Skeletal muscle cell (primary cell): ENCODE results near the gene FBXL12.
"Not testable (repeated sequence)": the region's sequence is repeated elsewhere in the genome, so short reads cannot be mapped to it uniquely, and the experiment has no call there.

Source experiments
- DNase-seq: peaks from one replicate; pipeline ENCODE4 v3.0.0-alpha.2; 2010; ENCODE audit warnings: low read depth
- H3K4me3 ChIP-seq: 2 replicates; pipeline ENCODE4 v1.5.1; 2011; ENCODE audit warnings: low read depth, mild to moderate bottlenecking, control low read depth, low read length, moderate library complexity

The FBXL12 gene

GRCh38 chr19:9797871-9798270 lies 21.0 kb downstream of the FBXL12 start:
- no peak for DNase-seq
- no peak overlapping the region for H3K4me3 ChIP-seq

GRCh38 chr19:9796113-9796773 lies 22.6 kb downstream of the FBXL12 start:
- DNase-seq: peak; percentile 54
- H3K4me3 ChIP-seq: no peak overlapping the region

GRCh38 chr19:9793071-9793591 lies 25.7 kb downstream of the FBXL12 start:
- peak overlapping the region; percentile 69 for H3K4me3 ChIP-seq
- no peak for DNase-seq

- H3K4me3 ChIP-seq: peak overlapping the region; percentile 69
Observed at GRCh38 chr19:9792206-9793070, 26.4 kb downstream of the FBXL12 start.

GRCh38 chr19:9791552-9792205 lies 27.2 kb downstream of the FBXL12 start:
- DNase-seq: peak; percentile 89
- peak overlapping the region; percentile 55 for H3K4me3 ChIP-seq

More at GRCh38 chr19:9792206-9793070, 26.4 kb downstream of the FBXL12 start:
- DNase-seq: peak; percentile 87

DNA sequence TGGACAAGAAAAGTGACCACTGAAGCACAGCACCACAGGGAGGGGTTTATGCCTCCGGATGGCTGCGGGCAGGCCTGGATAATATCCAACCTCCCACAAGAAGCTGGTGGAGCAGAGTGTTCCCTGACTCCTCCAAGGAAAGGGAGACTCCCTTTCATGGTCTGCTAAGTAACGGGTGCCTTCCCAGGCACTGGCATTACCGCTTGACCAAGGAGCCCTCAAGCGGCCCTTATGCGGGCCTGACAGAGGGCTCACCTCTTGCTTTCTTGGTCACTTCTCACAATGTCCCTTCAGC lies 27.9 kb downstream of the FBXL12 start:
- DNase-seq: not testable (repeated sequence)
- H3K4me3 ChIP-seq: peak overlapping the region; percentile 47

DNA sequence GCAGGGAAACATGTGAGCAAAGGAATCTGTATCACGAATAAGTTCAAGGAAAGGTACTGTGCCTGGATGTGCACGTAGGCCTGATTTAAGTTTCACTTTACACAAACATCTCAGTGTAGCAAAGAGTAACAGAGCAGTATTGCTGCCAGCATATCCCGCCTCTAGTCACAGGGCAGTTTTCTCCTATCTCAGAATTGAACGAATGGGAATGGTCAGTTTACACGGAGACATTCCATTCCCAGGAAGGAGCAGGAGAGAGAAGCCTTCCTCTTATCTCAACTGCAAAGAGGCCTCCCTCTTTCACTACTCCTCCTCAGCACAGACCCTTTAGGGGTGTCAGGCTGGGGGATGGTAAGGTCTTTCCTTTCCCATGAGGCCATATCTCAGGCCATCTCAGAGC lies 29.3 kb downstream of the FBXL12 start:
- DNase-seq, H3K4me3 ChIP-seq: not testable (repeated sequence)

GRCh38 chr19:9789066-9789465 lies 29.8 kb downstream of the FBXL12 start:
- no peak for DNase-seq

GRCh38 chr19:9788604-9789003 lies 30.3 kb downstream of the FBXL12 start:
- not testable (repeated sequence) for DNase-seq, H3K4me3 ChIP-seq

More at GRCh38 chr19:9789066-9789465, 29.8 kb downstream of the FBXL12 start:
- no peak overlapping the region for H3K4me3 ChIP-seq

DNA sequence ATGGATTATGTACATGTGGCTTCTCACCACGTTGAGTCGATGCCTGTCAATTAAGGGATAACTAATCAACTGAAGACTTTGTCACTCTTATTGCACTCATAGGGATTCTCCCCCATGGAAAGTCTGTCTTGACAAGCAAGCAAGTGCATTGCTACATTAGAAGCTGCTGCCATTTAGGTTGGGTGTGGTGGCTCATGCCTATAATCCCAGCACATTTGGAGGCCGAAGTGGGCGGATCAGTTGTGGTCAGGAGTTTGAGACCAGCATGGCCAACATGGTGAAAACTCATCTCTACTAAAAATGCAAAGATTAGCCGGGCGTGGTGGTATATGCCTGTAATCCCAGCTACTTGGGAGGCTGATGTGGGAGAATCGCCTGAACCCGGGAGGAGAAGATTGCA lies 32.1 kb downstream of the FBXL12 start:
- DNase-seq: no peak
- H3K4me3 ChIP-seq: no peak overlapping the region

- peak overlapping the region; percentile 77 for H3K4me3 ChIP-seq
- DNase-seq: no peak
Observed at GRCh38 chr19:9786342-9786741, 32.5 kb downstream of the FBXL12 start.

- H3K4me3 ChIP-seq: peak overlapping the region; percentile 77
- peak; percentile 85 for DNase-seq
Observed at GRCh38 chr19:9785367-9786331, 33.2 kb downstream of the FBXL12 start.

DNA sequence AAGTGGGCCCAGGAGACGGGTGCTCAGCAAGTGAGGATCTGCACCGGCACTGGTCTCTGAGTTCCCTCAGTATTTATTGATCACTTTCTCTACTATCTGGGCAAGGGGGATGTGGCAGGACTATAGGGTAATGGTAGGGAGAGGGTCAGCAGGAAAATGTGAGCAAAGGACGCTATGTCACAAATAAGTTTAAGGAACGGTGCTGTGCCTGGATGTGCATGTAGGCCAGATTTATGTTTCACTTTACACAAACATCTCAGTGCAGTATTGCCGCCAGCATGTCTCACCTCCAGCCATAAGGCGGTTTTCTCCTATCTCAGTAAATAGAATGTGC lies 34.7 kb downstream of the FBXL12 start:
- H3K4me3 ChIP-seq, DNase-seq: not testable (repeated sequence)

DNA sequence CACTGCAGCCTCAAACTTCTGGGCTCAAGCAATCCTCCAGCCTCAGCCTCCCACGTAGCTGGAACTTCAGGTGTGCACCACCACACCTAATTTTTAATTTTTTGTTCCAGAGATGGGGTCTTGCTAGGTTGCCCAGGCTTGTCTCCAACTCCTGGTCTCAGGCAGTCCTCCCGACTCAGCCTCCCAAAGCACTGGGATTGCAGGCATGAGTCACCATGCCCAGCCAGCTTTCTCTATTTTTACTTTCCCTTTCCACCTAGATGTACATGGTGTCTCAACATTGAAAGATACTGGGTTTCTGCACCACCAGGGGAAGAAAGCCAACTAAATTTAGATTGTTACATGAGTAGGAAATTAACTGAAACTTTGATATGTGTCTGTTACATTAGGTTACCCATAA lies 36.5 kb downstream of the FBXL12 start:
- DNase-seq: no peak
- H3K4me3 ChIP-seq: no peak overlapping the region

DNA sequence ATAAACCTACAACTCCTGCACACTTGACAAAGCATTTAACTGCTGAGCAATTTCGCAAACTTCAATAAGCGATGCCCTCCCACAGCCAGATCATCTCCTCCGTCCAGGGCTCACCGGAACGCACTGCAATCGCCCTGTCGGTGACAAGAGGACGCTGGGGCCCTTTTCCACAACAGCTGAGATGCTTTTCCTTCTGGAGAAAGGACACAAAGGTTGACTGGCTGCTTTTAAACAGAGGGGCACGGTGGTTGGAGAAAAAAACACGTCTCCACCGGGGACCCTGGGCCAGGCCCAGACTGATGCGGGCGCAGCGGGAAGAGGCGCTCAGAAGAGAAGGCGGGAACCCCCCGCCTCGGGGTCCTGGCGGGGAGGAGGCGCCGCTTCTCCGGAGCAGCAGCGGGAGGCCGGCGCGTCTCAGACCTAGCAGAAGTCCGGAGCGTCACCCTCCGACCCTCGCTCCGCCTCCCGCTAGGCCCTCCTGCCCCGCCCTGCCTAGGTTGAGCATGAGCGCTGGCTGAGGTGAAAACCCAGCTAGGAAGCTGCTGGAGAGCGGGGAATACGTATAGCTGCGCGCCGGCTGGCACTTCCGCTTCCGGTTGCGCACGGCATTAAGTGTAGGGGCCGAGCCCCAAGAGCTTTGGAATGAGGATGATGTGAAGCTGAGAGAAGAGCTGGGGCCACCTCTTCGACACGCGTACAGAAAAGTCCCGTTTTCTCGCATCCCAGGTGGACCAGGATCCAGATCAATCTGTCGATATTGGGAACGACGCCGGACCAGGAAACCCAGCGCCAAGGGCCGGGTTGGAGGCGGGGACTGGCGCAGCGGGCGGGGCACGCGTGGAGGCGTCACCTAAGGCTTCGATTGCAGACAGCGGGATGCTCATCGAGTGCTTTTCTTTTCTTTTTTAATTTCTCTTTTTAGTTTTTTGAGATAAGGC lies 50.4 kb downstream of the FBXL12 start, which contains the start of gene ZNF846:
Gene ZNF846, minus strand, starts transcription at position 564 of the 938 bp plus-strand sequence. CDS start 3,788 bp downstream, outside the sequence.
- peak within 1 kb of the TSS; percentile 81 for H3K4me3 ChIP-seq
- peak; percentile 88 for DNase-seq
